Panc1 (cell line): ENCODE measurements around the gene CDC37L1.

Experiments
- POLR2AphosphoS5 ChIP-seq: IDR thresholded peaks from 2 replicates; pipeline ENCODE4 v1.6.1; 2012; ENCODE audit warnings: mild to moderate bottlenecking, low read depth, low read length, moderate library complexity
- REST ChIP-seq, 2 experiments: IDR thresholded peaks; 2 replicates each; pipeline ENCODE4 v1.6.1; 2011 to 2012; ENCODE audit warnings: low read depth in 2 of 2, control low read depth in 1 of 2, low read length in 1 of 2, mild to moderate bottlenecking in 1 of 2, moderate library complexity in 1 of 2; ENCODE audit not compliant: insufficient read depth in 1 of 2
- TF ChIP-seq, protein P1 (sequence below): fragments of 450-650 bp; IDR thresholded peaks from 2 replicates; pipeline ENCODE4 v1.5.1; 2017; ENCODE audit warnings: mild to moderate bottlenecking

DNA sequence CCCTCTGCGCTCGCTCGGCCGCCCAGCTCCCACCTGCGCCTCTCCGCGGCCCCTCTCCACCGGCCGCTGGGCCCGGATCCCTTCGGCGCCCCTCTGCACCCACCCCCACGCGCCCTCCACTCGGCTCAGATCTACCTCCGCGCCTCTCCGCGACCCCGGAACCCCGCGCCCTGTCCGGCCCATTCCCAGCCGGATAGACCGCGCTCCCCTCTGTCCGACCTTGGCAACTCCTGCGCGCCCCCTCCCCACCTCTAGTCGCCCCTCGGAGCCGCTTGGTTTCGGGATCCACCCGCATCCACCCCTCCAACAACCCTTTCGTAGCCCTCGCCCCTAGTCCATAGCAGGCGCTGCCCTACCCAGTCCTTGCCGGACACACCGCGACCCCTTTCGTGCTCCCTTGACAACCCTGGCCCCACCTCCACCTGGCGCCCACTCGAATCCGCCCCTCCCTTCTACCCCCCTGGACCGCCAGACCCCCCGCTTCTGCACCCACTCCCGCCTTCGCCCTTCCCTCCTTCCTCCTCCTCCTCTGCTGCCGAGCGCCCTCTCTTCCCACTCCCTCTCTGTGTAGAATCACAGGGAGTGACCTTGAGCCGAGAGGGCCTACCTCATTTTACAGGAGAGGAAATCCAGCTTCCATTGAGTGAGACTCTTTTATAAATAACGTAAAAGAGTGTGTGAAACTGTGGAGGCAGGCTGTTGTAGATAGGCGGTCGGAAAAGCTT, 62.2 kb downstream of the CDC37L1 start:
- TF ChIP-seq, protein P1, sequence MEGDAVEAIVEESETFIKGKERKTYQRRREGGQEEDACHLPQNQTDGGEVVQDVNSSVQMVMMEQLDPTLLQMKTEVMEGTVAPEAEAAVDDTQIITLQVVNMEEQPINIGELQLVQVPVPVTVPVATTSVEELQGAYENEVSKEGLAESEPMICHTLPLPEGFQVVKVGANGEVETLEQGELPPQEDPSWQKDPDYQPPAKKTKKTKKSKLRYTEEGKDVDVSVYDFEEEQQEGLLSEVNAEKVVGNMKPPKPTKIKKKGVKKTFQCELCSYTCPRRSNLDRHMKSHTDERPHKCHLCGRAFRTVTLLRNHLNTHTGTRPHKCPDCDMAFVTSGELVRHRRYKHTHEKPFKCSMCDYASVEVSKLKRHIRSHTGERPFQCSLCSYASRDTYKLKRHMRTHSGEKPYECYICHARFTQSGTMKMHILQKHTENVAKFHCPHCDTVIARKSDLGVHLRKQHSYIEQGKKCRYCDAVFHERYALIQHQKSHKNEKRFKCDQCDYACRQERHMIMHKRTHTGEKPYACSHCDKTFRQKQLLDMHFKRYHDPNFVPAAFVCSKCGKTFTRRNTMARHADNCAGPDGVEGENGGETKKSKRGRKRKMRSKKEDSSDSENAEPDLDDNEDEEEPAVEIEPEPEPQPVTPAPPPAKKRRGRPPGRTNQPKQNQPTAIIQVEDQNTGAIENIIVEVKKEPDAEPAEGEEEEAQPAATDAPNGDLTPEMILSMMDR: no peak
- TF ChIP-seq POLR2AphosphoS5 (no peak), REST (IDR thresholded peaks at IDR 0.05; ENCODE audit: insufficient read depth in 1 of 2, low read depth in 2 of 2, low read length in 1 of 2) (no peak)
